Kidney epithelial cell (primary cell): ENCODE results near the gene CTCFL. TPM values are rescaled to one million over a fixed set of nuclear protein-coding genes. Genes with fewer than 3 reads are reported as not detected.

Experiments used
- DNase-seq: peaks from one replicate; pipeline ENCODE4 v3.0.0-alpha.2; 2010; ENCODE audit warnings: low read depth
- H3K27me3 ChIP-seq: 2 replicates; pipeline ENCODE4 v1.6.0; 2011; ENCODE audit warnings: low read length; ENCODE audit not compliant: control insufficient read depth, insufficient read depth
- H3K36me3 ChIP-seq: 2 replicates; pipeline ENCODE4 v1.5.1; 2011; ENCODE audit warnings: low read length; ENCODE audit not compliant: control insufficient read depth, insufficient read depth
- H3K4me3 ChIP-seq: 2 replicates; pipeline ENCODE4 v1.5.1; 2011; ENCODE audit warnings: low read depth, mild to moderate bottlenecking, control low read depth, low read length
- total RNA-seq: library from RNA; depleted of rRNA; stranded (reverse); fragments of >200 nt; gene quantifications from 2 replicates; pipeline ENCODE4 v1.2.3, GENCODE V29; 2015
- TF ChIP-seq, protein P1 (sequence below): IDR thresholded peaks from 2 replicates; pipeline ENCODE4 v1.5.1; 2011; ENCODE audit warnings: mild to moderate bottlenecking, moderate library complexity, low read length, control low read depth, inconsistent platforms; ENCODE audit not compliant: insufficient read depth, poor library complexity, severe bottlenecking

Gene CTCFL
- total RNA-seq, 1 donor from 2014 or later, result 0.17 TPM

DNA sequence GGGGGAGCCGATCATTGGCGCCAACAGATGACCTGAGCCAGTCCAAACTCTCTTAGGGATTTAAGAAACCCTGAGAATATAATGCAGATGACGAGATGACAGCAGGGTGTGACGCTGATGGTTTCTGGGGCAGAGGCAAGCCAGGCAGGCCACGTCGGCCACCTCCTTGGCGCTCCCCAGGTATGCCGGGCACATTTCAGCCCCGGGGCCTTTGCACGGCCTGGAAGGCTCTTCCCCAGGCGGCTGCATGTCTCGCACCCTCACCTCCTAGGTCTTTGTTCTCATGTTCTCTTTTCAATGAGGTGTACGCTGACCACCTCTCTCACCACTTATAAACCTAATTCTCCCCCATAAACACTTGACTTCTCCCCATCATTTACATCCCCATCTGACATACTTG, 68.8 kb downstream of the CTCFL start:
- DNase-seq, result no peak
- TF ChIP-seq, protein P1, sequence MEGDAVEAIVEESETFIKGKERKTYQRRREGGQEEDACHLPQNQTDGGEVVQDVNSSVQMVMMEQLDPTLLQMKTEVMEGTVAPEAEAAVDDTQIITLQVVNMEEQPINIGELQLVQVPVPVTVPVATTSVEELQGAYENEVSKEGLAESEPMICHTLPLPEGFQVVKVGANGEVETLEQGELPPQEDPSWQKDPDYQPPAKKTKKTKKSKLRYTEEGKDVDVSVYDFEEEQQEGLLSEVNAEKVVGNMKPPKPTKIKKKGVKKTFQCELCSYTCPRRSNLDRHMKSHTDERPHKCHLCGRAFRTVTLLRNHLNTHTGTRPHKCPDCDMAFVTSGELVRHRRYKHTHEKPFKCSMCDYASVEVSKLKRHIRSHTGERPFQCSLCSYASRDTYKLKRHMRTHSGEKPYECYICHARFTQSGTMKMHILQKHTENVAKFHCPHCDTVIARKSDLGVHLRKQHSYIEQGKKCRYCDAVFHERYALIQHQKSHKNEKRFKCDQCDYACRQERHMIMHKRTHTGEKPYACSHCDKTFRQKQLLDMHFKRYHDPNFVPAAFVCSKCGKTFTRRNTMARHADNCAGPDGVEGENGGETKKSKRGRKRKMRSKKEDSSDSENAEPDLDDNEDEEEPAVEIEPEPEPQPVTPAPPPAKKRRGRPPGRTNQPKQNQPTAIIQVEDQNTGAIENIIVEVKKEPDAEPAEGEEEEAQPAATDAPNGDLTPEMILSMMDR, result no peak
- Histone ChIP-seq H3K36me3 (no peaks in the 10 kb centered on the region), H3K4me3 (no peak overlapping the region), H3K27me3 (peaks cover 13% of the 10 kb centered on the region)

DNA sequence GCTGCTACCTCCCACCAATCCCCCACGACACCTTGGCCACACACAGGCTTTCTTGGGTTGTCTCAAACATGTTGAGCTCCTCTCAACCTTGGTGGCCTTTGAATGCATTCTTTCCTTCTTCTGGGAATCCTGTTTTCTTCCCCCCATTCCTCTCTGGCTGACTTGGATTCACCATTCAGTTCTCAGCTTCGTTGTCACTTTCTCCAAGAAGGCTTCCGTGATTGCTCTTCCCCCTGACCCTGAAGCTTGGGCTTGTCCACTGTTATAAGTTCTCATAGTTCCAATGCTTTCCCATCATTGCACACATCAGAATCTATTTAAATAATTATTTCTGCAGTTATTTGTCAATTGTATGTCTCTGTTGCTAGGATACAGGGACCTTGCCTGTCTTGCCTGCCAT, 69.6 kb downstream of the CTCFL start:
- Histone ChIP-seq H3K27me3 (peaks cover 18% of the 10 kb centered on the region), H3K36me3 (no peaks in the 10 kb centered on the region), H3K4me3 (no peak overlapping the region)
- TF ChIP-seq, protein P1, result no peak
- no peak for DNase-seq

DNA sequence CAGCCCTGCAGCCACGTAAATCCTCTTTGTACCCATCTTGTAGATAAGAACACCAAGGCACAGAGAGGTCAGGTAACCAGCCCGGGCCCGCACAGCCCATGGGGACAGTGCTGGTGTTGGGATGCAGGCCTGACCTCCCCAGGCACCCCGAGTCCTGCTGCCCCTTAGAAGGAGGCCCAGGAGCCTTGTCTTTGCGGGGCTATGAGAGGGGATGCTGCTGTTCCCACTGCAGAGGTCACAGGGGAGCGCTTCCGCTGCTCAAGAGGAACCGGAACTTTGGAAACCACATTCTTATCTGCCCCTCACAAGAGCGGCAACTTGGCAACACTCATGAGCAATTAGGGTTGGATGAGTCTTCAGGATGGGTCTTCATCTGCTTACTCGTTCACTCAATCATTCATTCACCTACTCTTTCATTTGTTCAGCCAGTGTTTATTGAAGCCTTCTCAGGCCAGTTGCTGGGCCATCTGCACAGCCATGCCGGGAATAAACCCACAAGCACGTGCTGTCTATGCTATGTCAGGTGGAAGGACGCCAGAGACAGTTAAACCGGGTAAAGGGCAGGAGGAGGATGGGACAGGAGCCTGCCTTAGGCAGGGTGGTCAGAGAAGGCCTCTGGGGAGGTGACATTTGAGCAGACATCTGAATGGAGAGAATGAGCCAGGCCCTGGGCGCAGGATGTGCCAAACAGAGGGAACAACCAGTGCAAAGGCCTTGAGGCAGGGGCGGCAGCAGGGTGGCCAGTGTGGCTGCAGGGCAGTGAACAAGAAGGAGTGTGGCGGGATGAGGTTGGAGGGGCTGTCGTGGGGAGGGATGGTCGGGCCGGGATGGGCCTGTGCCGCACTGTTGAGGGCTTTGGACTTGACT, 72.9 kb downstream of the CTCFL start:
- Histone ChIP-seq H3K36me3 (no peaks in the 10 kb centered on the region), H3K4me3 (no peak overlapping the region), H3K27me3 (peaks cover 33% of the 10 kb centered on the region)
- DNase-seq, result no peak
- TF ChIP-seq, protein P1, result no peak

DNA sequence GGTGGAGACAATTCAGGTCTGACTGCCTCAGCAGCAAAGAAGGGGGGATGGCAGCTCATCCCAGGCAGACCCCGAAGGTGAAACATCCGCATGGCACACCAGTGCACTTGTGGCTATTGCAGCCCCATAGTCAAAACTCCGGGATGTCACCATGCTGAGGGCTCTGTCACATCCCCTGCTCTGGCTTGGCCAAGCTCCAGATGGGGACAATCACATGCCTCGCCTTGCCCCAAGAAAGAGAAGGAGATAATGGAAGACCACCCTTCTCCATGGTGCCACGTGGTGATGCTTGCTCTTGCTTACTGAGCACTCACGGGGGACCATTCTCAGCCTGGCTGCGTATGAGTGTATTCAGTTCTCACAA, 73.5 kb downstream of the CTCFL start:
- DNase-seq, result no peak
- peaks cover 34% of the 10 kb centered on the region for H3K27me3 ChIP-seq
- no peak overlapping the region for H3K4me3 ChIP-seq
- TF ChIP-seq, protein P1, result no peak
- H3K36me3 ChIP-seq, result no peaks in the 10 kb centered on the region

DNA sequence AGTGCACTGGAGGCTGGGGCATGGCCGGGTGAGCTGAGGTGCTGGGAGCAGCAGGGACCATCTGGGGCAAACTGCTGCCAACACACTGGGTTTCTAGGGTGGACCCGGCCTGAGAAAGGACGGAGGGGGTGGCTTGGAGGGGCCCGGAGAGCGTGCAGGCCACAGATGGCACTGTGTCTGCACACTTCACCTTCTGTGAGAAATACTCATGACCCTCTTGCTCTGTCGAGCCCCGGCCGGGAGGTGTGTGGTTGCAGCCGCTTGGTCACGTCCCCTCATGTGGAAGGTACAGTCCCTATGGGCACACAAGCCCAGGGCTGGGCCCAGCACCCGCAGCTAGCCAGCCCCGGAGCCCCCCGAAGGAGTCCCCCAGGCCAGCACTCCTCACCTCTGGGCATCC, 74.0 kb downstream of the CTCFL start:
- no peak for DNase-seq
- peaks cover 34% of the 10 kb centered on the region for H3K27me3 ChIP-seq
- TF ChIP-seq, protein P1, result no peak
- H3K36me3 ChIP-seq, result no peaks in the 10 kb centered on the region
- no peak overlapping the region for H3K4me3 ChIP-seq

DNA sequence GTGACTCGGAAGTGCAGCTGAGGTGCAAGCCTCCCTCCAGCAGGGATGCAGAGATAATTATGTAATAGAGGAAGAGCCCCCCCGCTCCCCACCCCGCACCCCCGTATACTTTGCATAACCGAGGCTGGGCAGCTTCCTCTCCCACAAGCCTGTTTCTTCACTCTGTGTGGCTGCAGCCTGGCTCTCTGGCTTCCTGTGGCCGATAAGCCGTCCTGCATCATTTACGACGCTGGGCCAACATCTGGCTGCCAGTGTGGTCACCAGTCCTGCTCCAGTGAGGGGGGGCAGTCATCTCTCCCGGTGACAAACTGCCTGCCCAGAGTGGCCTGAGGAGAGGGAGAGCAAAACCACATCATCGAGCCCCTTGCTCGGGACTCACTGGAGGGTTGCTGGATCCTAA, 74.5 kb downstream of the CTCFL start:
- no peak for DNase-seq
- Histone ChIP-seq H3K4me3 (no peak overlapping the region), H3K27me3 (peaks cover 34% of the 10 kb centered on the region), H3K36me3 (no peaks in the 10 kb centered on the region)
- TF ChIP-seq, protein P1, result no peak
